ENCODE data around the gene VIPR2. TPM values are rescaled to one million over a fixed set of nuclear protein-coding genes. Genes with fewer than 3 reads are reported as not detected.
"Not testable (repeated sequence)": the region's sequence is repeated elsewhere in the genome, so short reads cannot be mapped to it uniquely, and the experiment has no call there.

Gene VIPR2
- total and polyA plus RNA-seq, 4 donors, result 0.02 to 0.91 (median 0.73) TPM

- not testable (repeated sequence) for DNase-seq; H3K9ac ChIP-seq (ENCODE audit: insufficient read depth in 1 of 2, low read length in 2 of 2); H3K4me3 ChIP-seq; H3K4me1 ChIP-seq (ENCODE audit: control insufficient read depth in 5 of 5, insufficient read depth in 5 of 5, low read length in 5 of 5); H3K36me3 ChIP-seq (ENCODE audit: control insufficient read depth in 4 of 4, insufficient read depth in 4 of 4, low read length in 4 of 4); H3K27me3 ChIP-seq (ENCODE audit: control insufficient read depth in 3 of 3, insufficient read depth in 3 of 3, low read length in 2 of 3); H3K9me3 ChIP-seq (ENCODE audit: control insufficient read depth in 4 of 4, insufficient read depth in 3 of 4, low read length in 3 of 4); H3K27ac ChIP-seq (ENCODE audit: low read depth in 1 of 2, low read length in 1 of 2); ATAC-seq (ENCODE audit: insufficient read depth, low FRiP score)
- WGBS, 2 donors, result 84 to 86% methylated on average over 21 of the region's 21 CpGs
These were observed 17.5 kb upstream of the VIPR2 start for GRCh38 chr7:159162050-159162626.

GRCh38 chr7:159160450-159160849, 15.8 kb upstream of the VIPR2 start:
- Histone ChIP-seq H3K36me3 (ENCODE audit: control insufficient read depth in 4 of 4, insufficient read depth in 4 of 4, low read length in 4 of 4) (no peaks in the 10 kb centered on the region), H3K4me3 (no peak overlapping the region), H3K9ac (ENCODE audit: insufficient read depth in 1 of 2, low read length in 2 of 2) (no peak overlapping the region), H3K27ac (ENCODE audit: low read depth in 1 of 2, low read length in 1 of 2) (no peak overlapping the region), H3K9me3 (ENCODE audit: control insufficient read depth in 4 of 4, insufficient read depth in 3 of 4, low read length in 3 of 4) (peaks cover 0 to under 1% (median under 1%) of the 10 kb centered on the region in 4 donors), H3K27me3 (ENCODE audit: control insufficient read depth in 3 of 3, insufficient read depth in 3 of 3, low read length in 2 of 3) (no peaks in the 10 kb centered on the region), H3K4me1 (ENCODE audit: control insufficient read depth in 5 of 5, insufficient read depth in 5 of 5, low read length in 5 of 5) (no peaks in the 10 kb centered on the region)
- WGBS, 2 donors, result 93 to 95% methylated on average over 7 of the region's 7 CpGs
- ATAC-seq (ENCODE audit: insufficient read depth, low FRiP score), result no peak
- no peak for DNase-seq
- TF ChIP-seq CTCF (IDR thresholded peaks at IDR 0.05; ENCODE audit: control extremely low read depth, extremely low read depth), result no peak

GRCh38 chr7:159159731-159160130, 15.1 kb upstream of the VIPR2 start:
- H3K27me3 ChIP-seq (ENCODE audit: control insufficient read depth in 3 of 3, insufficient read depth in 3 of 3, low read length in 2 of 3), result no peaks in the 10 kb centered on the region
- H3K36me3 ChIP-seq (ENCODE audit: control insufficient read depth in 4 of 4, insufficient read depth in 4 of 4, low read length in 4 of 4), result no peaks in the 10 kb centered on the region
- H3K9ac ChIP-seq (ENCODE audit: insufficient read depth in 1 of 2, low read length in 2 of 2), result no peak overlapping the region
- DNase-seq (no peak), ATAC-seq (ENCODE audit: insufficient read depth, low FRiP score) (no peak)
- no peak overlapping the region for H3K4me3 ChIP-seq
- TF ChIP-seq CTCF (IDR thresholded peaks at IDR 0.05; ENCODE audit: control extremely low read depth, extremely low read depth), result no peak
- H3K4me1 ChIP-seq (ENCODE audit: control insufficient read depth in 5 of 5, insufficient read depth in 5 of 5, low read length in 5 of 5), result no peaks in the 10 kb centered on the region
- no peaks in the 10 kb centered on the region for H3K9me3 ChIP-seq (ENCODE audit: control insufficient read depth in 4 of 4, insufficient read depth in 3 of 4, low read length in 3 of 4)
- H3K27ac ChIP-seq (ENCODE audit: low read depth in 1 of 2, low read length in 1 of 2), result no peak overlapping the region
- 76 to 79% methylated on average over 6 of the region's 6 CpGs for WGBS, 2 donors

GRCh38 chr7:159158888-159159405, 14.3 kb upstream of the VIPR2 start:
- H3K27ac ChIP-seq (ENCODE audit: low read depth in 1 of 2, low read length in 1 of 2), result no peak overlapping the region
- no peak overlapping the region for H3K9ac ChIP-seq (ENCODE audit: insufficient read depth in 1 of 2, low read length in 2 of 2)
- no peaks in the 10 kb centered on the region for H3K27me3 ChIP-seq (ENCODE audit: control insufficient read depth in 3 of 3, insufficient read depth in 3 of 3, low read length in 2 of 3)
- no peak overlapping the region for H3K4me3 ChIP-seq
- WGBS, 2 donors, result 56 to 58% methylated on average over 14 of the region's 14 CpGs
- no peaks in the 10 kb centered on the region for H3K36me3 ChIP-seq (ENCODE audit: control insufficient read depth in 4 of 4, insufficient read depth in 4 of 4, low read length in 4 of 4)
- no peak for TF ChIP-seq CTCF (IDR thresholded peaks at IDR 0.05; ENCODE audit: control extremely low read depth, extremely low read depth)
- H3K9me3 ChIP-seq (ENCODE audit: control insufficient read depth in 4 of 4, insufficient read depth in 3 of 4, low read length in 3 of 4), result no peaks in the 10 kb centered on the region
- ATAC-seq (ENCODE audit: insufficient read depth, low FRiP score), result no peak
- no peak for DNase-seq
- no peaks in the 10 kb centered on the region for H3K4me1 ChIP-seq (ENCODE audit: control insufficient read depth in 5 of 5, insufficient read depth in 5 of 5, low read length in 5 of 5)

Measured in lung (tissue), 12 donors.